CD4-positive, alpha-beta memory T cell (primary cell): ENCODE measurements around the gene NUBPL. TPM values are rescaled to one million over a fixed set of nuclear protein-coding genes. Genes with fewer than 3 reads are reported as not detected.
"Not testable (repeated sequence)": the region's sequence is repeated elsewhere in the genome, so short reads cannot be mapped to it uniquely, and the experiment has no call there.

ENCODE experiments used
- CTCF ChIA-PET: fragments of 350-600 bp; sonication (Branson Sonifier 250); formaldehyde crosslinking; loops from one replicate; lab custom pipeline; 2021; ENCODE audit warnings: inconsistent platforms; ENCODE audit not compliant: partially characterized antibody; lab: Charles Lee
- POLR2A ChIA-PET: fragments of 350-600 bp; sonication (Branson Sonifier 250); formaldehyde crosslinking; loops from one replicate; lab custom pipeline; 2021; ENCODE audit not compliant: partially characterized antibody; lab: Charles Lee
- DNase-seq, 5 donors: peaks; one replicate each; pipeline versions ENCODE4 v3.0.0 to v3.0.0-alpha.2; 2020 to 2022; ENCODE audit warnings: mixed read lengths in 1 of 5
- H3K27ac ChIP-seq: one replicate; pipeline ENCODE4 v1.7.0; 2013; ENCODE audit warnings: low read depth, low read length
- H3K27me3 ChIP-seq: 2 replicates; pipeline ENCODE4 v1.7.0; 2013; ENCODE audit warnings: mild to moderate bottlenecking, low read length, moderate library complexity; ENCODE audit not compliant: insufficient read depth
- H3K36me3 ChIP-seq: 2 replicates; pipeline ENCODE4 v1.7.0; 2013; ENCODE audit warnings: mild to moderate bottlenecking, low read length, moderate library complexity; ENCODE audit not compliant: insufficient read depth
- H3K4me1 ChIP-seq: 2 replicates; pipeline ENCODE4 v1.7.0; 2013; ENCODE audit warnings: mild to moderate bottlenecking, low read length, moderate library complexity; ENCODE audit not compliant: insufficient read depth
- H3K4me3 ChIP-seq, 2 donors: one replicate each; pipeline ENCODE4 v1.7.0; 2013; ENCODE audit warnings: low read length in 2 of 2, mild to moderate bottlenecking in 1 of 2
- H3K9me3 ChIP-seq, 2 donors: one replicate each; pipeline ENCODE4 v1.7.0; 2013; ENCODE audit warnings: low read length in 2 of 2, control low read depth in 1 of 2; ENCODE audit not compliant: control insufficient read depth in 1 of 2
- H3K27ac Mint-ChIP-seq, 7 donors: one replicate each; pipeline ENCODE4 v1.8.0; 2020 to 2021; ENCODE audit warnings: mixed read lengths in 7 of 7, mild to moderate bottlenecking in 6 of 7, inconsistent platforms in 3 of 7, moderate library complexity in 3 of 7
- H3K27me3 Mint-ChIP-seq, 2 donors: one replicate each; pipeline ENCODE4 v1.8.0; 2020 to 2021; ENCODE audit warnings: mixed read lengths in 2 of 2
- H3K36me3 Mint-ChIP-seq, 2 donors: one replicate each; pipeline ENCODE4 v1.8.0; 2020 to 2021; ENCODE audit warnings: mixed read lengths in 2 of 2, inconsistent platforms in 1 of 2, mild to moderate bottlenecking in 1 of 2
- H3K4me1 Mint-ChIP-seq, 4 donors: one replicate each; pipeline ENCODE4 v1.8.0; 2020 to 2021; ENCODE audit warnings: mixed read lengths in 4 of 4, mild to moderate bottlenecking in 1 of 4
- H3K4me3 Mint-ChIP-seq, 8 donors: one replicate each; pipeline ENCODE4 v1.8.0; 2020 to 2021; ENCODE audit warnings: mixed read lengths in 8 of 8, mild to moderate bottlenecking in 7 of 8, moderate library complexity in 6 of 8, inconsistent platforms in 3 of 8
- H3K9me3 Mint-ChIP-seq, 8 donors: one replicate each; pipeline ENCODE4 v1.8.0; 2020 to 2021; ENCODE audit warnings: mixed read lengths in 8 of 8, mild to moderate bottlenecking in 5 of 8, inconsistent platforms in 3 of 8, moderate library complexity in 1 of 8
- intact Hi-C: fragments of 100-400 bp; cut with micrococcal nuclease; formaldehyde crosslinking; loops from one replicate; pipeline ENCODE4 v1.15.1; 2023
- polyA plus RNA-seq, 2 donors: library from polyadenylated mRNA; unstranded; fragments of 300-500 nt; fragmentation: Illumina TruSeq; gene quantifications; one replicate each; pipeline ENCODE4 v1.2.3, GENCODE V29; 2021
- total RNA-seq, 2 experiments: library from RNA; stranded (reverse); gene quantifications; one replicate each; pipeline ENCODE4 v1.2.3, GENCODE V29; 2021

Gene NUBPL
- total and polyA plus RNA-seq, 4 experiments from 2014 or later: 7.2 to 10.1 (median 7.4) TPM

DNA sequence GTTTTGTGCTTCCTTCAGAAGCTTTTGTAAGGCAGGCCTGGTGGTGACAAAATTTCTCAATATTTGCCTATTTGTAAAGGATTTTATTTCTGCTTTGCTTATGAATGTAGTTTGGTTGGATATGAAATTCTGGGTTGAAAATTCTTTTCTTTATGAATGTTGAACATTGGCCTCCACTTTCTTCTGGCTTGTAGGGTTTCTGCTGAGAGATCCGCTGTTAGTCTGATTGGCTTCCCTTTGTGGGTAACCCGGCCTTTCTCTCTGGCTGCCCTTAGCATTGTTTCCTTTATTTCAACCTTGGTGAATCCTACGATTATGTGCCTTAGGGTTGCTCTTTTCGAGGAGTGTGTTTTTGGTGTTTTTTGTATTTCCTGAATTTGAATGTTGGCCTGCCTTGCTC is 58.2 kb downstream of the NUBPL start:
- POLR2A ChIA-PET: no interaction called here
- Mint-ChIP-seq H3K4me3 (no peak overlapping the region), H3K9me3 (peaks cover 17 to 70% (median 55%) of the 10 kb centered on the region in 8 donors), H3K4me1 (peaks cover 0 to 9% (median 6%) of the 10 kb centered on the region in 4 donors), H3K36me3 (peaks cover 68 to 75% of the 10 kb centered on the region in 2 donors), H3K27ac (no peak overlapping the region), H3K27me3 (no peaks in the 10 kb centered on the region)
- Histone ChIP-seq H3K4me1 (no peaks in the 10 kb centered on the region), H3K36me3 (no peaks in the 10 kb centered on the region), H3K27me3 (no peaks in the 10 kb centered on the region), H3K4me3 (no peak overlapping the region), H3K27ac (no peak overlapping the region), H3K9me3 (no peaks in the 10 kb centered on the region)
- CTCF ChIA-PET: no interaction called here
- no peak for DNase-seq
- intact Hi-C loops: no loop called here

DNA sequence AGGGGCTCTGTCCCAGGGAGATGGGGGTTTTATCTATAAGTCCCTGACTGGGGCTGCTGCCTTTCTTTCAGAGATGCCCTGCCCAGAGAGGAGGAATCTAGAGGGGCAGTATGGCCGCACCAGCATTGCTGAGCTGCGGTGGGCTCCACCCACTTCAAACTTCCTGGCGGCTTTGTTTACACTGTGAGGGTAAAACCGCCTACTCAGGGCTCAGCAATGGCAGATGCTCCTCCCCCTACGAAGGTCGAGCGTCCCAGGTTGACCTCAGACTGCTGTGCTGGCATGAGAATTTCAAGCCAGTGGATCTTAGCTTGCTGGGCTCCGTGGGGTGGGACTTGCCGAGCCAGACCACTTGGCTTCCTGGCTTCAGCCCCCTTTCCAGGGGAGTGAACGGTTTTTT is 59.7 kb downstream of the NUBPL start:
- H3K27ac Mint-ChIP-seq, H3K27me3 Mint-ChIP-seq, H3K4me1 Mint-ChIP-seq, H3K9me3 ChIP-seq, H3K27me3 ChIP-seq, H3K4me1 ChIP-seq, H3K27ac ChIP-seq, DNase-seq, CTCF ChIA-PET, H3K4me3 ChIP-seq, H3K4me3 Mint-ChIP-seq, intact Hi-C loops, H3K36me3 ChIP-seq, POLR2A ChIA-PET: not testable (repeated sequence)
- H3K36me3 Mint-ChIP-seq: peaks cover 64 to 75% of the 10 kb centered on the region in 2 donors
- H3K9me3 Mint-ChIP-seq: peaks cover 12 to 64% (median 49%) of the 10 kb centered on the region in 8 donors

DNA sequence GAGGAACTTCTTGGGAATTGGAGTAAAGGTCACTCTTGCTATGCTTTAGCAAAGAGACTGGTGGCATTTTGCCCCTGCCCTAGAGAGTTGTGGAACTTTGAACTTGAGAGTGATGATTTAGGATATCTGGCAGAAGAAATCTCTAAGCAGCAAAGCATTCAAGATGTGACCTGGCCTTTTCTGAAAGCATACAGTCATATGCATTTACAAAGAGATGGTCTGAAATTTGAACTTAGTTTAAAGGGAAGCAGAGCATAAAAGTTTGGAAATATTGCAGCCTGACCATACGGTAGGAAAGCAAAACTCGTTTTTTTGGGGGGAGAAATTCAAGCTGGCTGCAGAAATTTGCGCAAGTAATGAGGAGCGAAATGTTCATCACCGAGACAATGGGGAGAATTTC is 60.9 kb downstream of the NUBPL start:
- Mint-ChIP-seq H3K9me3 (peaks cover 11 to 56% (median 49%) of the 10 kb centered on the region in 8 donors), H3K27ac (no peak overlapping the region), H3K36me3 (peaks cover 56 to 75% of the 10 kb centered on the region in 2 donors)

DNA sequence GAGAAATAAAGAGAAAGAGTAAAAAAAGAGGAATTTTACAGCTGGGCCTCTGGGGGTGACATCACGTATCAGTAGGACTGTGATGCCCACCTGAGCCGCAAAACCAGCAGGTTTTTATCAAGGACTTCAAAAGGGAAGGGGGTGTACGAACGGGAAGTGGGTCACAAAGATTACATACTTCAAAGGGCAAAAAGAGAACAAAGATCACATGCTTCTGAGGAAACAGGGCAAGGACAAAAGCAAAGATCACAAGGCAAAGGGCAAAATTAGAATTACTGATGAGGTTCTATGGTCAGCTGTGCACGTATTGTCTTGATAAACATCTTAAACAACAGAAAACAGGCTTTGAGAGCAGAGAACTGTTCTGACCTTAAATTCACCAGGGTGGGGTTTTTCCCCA is 91.7 kb downstream of the NUBPL start:
- peaks cover 0 to 56% (median 51%) of the 10 kb centered on the region in 8 donors for H3K9me3 Mint-ChIP-seq
- H3K4me3 Mint-ChIP-seq, CTCF ChIA-PET, H3K27me3 Mint-ChIP-seq, DNase-seq, POLR2A ChIA-PET, H3K27ac ChIP-seq, H3K9me3 ChIP-seq, H3K27me3 ChIP-seq, H3K4me1 ChIP-seq, H3K36me3 ChIP-seq, H3K4me3 ChIP-seq, H3K4me1 Mint-ChIP-seq, intact Hi-C loops, H3K27ac Mint-ChIP-seq: not testable (repeated sequence)
- H3K36me3 Mint-ChIP-seq: peaks cover 45 to 50% of the 10 kb centered on the region in 2 donors

More for the DNA sequence above, 60.9 kb downstream of the NUBPL start:
- peaks cover 0 to 9% (median 6%) of the 10 kb centered on the region in 4 donors for H3K4me1 Mint-ChIP-seq
- H3K4me1 ChIP-seq: no peaks in the 10 kb centered on the region
- H3K27ac ChIP-seq: no peak overlapping the region
- no peaks in the 10 kb centered on the region for H3K9me3 ChIP-seq
- ChIA-PET POLR2A (no interaction called here), CTCF (no interaction called here)
- no peaks in the 10 kb centered on the region for H3K27me3 ChIP-seq
- H3K27me3 Mint-ChIP-seq: no peaks in the 10 kb centered on the region
- no peak overlapping the region for H3K4me3 ChIP-seq
- intact Hi-C loops: no loop called here
- no peak for DNase-seq
- no peaks in the 10 kb centered on the region for H3K36me3 ChIP-seq
- H3K4me3 Mint-ChIP-seq: peak overlapping the region in 1 of 8 donors; percentile 3

DNA sequence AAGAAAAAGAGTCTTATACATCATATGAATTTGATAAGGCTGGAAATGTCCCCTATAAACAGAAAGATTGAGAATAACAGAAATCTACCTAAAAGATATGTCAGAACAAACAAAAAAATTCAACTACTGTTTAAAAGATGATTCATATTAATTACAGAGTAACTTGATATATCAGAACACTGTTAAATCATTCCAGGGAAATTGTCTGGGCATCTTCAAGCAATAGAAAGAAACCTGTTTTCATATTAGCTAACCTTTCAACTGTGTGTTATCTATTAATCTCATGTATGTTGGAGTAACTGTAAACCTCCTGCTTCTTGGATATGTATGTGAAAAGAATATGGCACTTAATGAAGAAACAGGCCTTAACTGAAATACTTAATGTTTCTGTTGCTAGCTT is 96.7 kb downstream of the NUBPL start:
- Mint-ChIP-seq H3K9me3 (peaks cover 0 to 43% (median 33%) of the 10 kb centered on the region in 8 donors), H3K4me3 (no peak overlapping the region), H3K27me3 (no peaks in the 10 kb centered on the region), H3K4me1 (peaks cover 8 to 14% (median 11%) of the 10 kb centered on the region in 4 donors), H3K36me3 (peaks cover 37 to 49% of the 10 kb centered on the region in 2 donors), H3K27ac (no peak overlapping the region)
- H3K9me3 ChIP-seq: no peaks in the 10 kb centered on the region
- no peaks in the 10 kb centered on the region for H3K27me3 ChIP-seq
- H3K27ac ChIP-seq: no peak overlapping the region
- ChIA-PET POLR2A (no interaction called here), CTCF (no interaction called here)
- intact Hi-C loops: no loop called here
- H3K36me3 ChIP-seq: no peaks in the 10 kb centered on the region
- H3K4me1 ChIP-seq: no peaks in the 10 kb centered on the region
- no peak overlapping the region for H3K4me3 ChIP-seq
- no peak for DNase-seq

DNA sequence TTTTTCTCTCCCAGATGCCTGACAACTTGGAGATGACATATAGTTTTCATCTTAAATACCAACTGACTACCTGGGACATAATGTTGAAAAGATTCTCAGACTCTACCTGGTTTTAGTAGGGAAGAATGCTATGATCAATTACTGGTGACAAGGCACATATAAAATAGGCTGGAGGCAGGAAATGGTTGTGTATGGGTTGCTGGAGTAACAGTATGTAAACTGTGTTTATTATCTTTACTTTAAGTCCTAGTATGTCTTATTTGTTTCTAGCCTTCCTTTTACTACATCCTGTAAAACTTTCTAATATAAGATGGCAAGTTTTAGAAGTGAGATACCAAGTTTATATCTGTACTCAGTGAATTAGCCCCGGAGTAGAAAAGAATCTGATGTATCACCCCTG is 98.1 kb downstream of the NUBPL start:
- Mint-ChIP-seq H3K4me1 (peaks cover 8 to 14% (median 11%) of the 10 kb centered on the region in 4 donors), H3K27me3 (no peaks in the 10 kb centered on the region), H3K36me3 (peaks cover 36 to 51% of the 10 kb centered on the region in 2 donors), H3K27ac (peak overlapping the region in 1 of 7 donors; percentile 24), H3K9me3 (peaks cover 0 to 46% (median 32%) of the 10 kb centered on the region in 8 donors), H3K4me3 (no peak overlapping the region)
- H3K4me3 ChIP-seq: no peak overlapping the region
- H3K36me3 ChIP-seq: no peaks in the 10 kb centered on the region
- no peaks in the 10 kb centered on the region for H3K9me3 ChIP-seq
- intact Hi-C loops: no loop called here
- no peaks in the 10 kb centered on the region for H3K4me1 ChIP-seq
- no peaks in the 10 kb centered on the region for H3K27me3 ChIP-seq
- CTCF ChIA-PET: no interaction called here
- no peak for DNase-seq
- no peak overlapping the region for H3K27ac ChIP-seq
- POLR2A ChIA-PET: no interaction called here

DNA sequence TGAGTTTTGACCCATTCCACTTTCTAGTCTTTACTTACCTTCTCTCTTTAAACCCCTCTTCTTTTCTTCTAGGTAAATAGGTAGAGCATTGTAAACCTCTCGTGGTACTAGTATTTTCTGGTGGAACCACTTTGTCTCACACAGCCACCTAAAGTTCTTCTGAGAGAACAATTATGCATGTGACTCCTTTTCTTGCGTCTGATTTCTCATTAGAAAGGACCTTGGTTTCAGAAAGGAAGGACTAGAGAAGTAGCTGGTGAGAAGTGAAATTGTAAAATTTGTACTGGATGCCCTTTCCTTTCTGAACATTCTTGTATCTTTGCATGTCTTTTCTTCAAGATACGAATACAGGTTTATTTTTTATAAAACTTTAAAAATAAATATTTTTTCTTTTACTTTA is 99.0 kb downstream of the NUBPL start:
- peaks cover 1 to 48% (median 35%) of the 10 kb centered on the region in 8 donors for H3K9me3 Mint-ChIP-seq
- Histone ChIP-seq H3K4me3 (no peak overlapping the region), H3K27ac (no peak overlapping the region), H3K9me3 (no peaks in the 10 kb centered on the region), H3K36me3 (no peaks in the 10 kb centered on the region), H3K27me3 (no peaks in the 10 kb centered on the region), H3K4me1 (no peaks in the 10 kb centered on the region)
- peaks cover 8 to 14% (median 11%) of the 10 kb centered on the region in 4 donors for H3K4me1 Mint-ChIP-seq
- H3K36me3 Mint-ChIP-seq: peaks cover 36 to 52% of the 10 kb centered on the region in 2 donors
- intact Hi-C loops: no loop called here
- H3K4me3 Mint-ChIP-seq: no peak overlapping the region
- no peak overlapping the region for H3K27ac Mint-ChIP-seq
- ChIA-PET CTCF (no interaction called here), POLR2A (no interaction called here)
- H3K27me3 Mint-ChIP-seq: no peaks in the 10 kb centered on the region
- no peak for DNase-seq
